ENCODE results near the gene CBX5.

DNA sequence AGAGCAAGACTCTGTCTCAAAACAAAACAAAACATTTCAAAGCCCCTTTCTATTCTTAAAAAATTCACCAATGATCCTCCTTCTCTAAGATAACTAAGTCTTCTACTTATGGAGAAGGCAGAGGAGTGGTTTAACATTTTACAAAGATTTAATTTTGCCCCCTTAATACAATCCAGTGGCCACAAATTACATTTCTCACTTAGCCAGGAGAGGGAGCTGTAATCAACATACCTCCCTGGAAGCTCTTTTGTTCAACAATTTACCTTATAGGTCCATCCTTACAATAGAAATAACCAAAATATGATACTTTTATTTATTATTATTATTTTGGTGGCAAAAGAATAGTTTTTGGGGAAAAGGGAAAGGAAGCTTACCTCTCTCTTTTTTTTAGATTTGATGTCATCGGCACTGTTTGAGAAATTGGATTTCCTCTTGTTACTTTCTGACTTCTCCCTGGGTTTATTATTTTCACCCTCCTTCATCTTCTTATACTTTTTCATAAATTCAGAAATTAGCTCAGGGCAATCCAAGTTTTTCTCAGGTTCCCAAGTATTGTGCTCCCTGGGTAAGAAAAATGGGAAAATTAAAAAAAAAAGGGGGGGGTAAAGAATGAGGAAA, 28.1 kb downstream of the CBX5 start:
- no peak for TF ChIP-seq POLR2A (IDR thresholded peaks at IDR 0.05)
- TF ChIP-seq, protein P1, sequence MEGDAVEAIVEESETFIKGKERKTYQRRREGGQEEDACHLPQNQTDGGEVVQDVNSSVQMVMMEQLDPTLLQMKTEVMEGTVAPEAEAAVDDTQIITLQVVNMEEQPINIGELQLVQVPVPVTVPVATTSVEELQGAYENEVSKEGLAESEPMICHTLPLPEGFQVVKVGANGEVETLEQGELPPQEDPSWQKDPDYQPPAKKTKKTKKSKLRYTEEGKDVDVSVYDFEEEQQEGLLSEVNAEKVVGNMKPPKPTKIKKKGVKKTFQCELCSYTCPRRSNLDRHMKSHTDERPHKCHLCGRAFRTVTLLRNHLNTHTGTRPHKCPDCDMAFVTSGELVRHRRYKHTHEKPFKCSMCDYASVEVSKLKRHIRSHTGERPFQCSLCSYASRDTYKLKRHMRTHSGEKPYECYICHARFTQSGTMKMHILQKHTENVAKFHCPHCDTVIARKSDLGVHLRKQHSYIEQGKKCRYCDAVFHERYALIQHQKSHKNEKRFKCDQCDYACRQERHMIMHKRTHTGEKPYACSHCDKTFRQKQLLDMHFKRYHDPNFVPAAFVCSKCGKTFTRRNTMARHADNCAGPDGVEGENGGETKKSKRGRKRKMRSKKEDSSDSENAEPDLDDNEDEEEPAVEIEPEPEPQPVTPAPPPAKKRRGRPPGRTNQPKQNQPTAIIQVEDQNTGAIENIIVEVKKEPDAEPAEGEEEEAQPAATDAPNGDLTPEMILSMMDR (IDR thresholded peaks at IDR 0.05) = peak; percentile 11 to 52 (median 41)
- no peak for TF ChIP-seq POLR2AphosphoS5 (IDR thresholded peaks at IDR 0.05)
- no peak for TF ChIP-seq EP300 (IDR thresholded peaks at IDR 0.05)

Measured in sigmoid colon (tissue), 4 donors.